Esophagus squamous epithelium (tissue), 4 donors: ENCODE measurements around the gene SPTLC1.

ENCODE experiments used
- POLR2A ChIP-seq, 4 donors: fragments of 450-650 bp; IDR thresholded peaks; one replicate each; pipeline ENCODE4 v1.6.1; 2017; ENCODE audit warnings: antibody characterized with exemption in 4 of 4, mild to moderate bottlenecking in 4 of 4, moderate library complexity in 3 of 4
- TF ChIP-seq, protein P1 (sequence below), 6 experiments: fragments of 450-650 bp in 4 of 6; fragments of 200-600 bp in 2 of 6; sonication (generic) in 2 of 6; IDR thresholded peaks; one replicate each; pipeline ENCODE4 v1.5.1; 2016 to 2019; ENCODE audit warnings: antibody characterized with exemption in 6 of 6, mild to moderate bottlenecking in 4 of 6, moderate library complexity in 4 of 6

- TF ChIP-seq, protein P1, sequence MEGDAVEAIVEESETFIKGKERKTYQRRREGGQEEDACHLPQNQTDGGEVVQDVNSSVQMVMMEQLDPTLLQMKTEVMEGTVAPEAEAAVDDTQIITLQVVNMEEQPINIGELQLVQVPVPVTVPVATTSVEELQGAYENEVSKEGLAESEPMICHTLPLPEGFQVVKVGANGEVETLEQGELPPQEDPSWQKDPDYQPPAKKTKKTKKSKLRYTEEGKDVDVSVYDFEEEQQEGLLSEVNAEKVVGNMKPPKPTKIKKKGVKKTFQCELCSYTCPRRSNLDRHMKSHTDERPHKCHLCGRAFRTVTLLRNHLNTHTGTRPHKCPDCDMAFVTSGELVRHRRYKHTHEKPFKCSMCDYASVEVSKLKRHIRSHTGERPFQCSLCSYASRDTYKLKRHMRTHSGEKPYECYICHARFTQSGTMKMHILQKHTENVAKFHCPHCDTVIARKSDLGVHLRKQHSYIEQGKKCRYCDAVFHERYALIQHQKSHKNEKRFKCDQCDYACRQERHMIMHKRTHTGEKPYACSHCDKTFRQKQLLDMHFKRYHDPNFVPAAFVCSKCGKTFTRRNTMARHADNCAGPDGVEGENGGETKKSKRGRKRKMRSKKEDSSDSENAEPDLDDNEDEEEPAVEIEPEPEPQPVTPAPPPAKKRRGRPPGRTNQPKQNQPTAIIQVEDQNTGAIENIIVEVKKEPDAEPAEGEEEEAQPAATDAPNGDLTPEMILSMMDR (IDR thresholded peaks at IDR 0.05): no peak
- TF ChIP-seq POLR2A (IDR thresholded peaks at IDR 0.05): no peak
These were observed 50.5 kb downstream of the SPTLC1 start for GRCh38 chr9:92064711-92065110.
